GM19240 (cell line): ENCODE data around the gene WDR45B.
A peak's percentile ranks its signal among the peaks of the same experiment; 100 is the strongest.
"Not testable (repeated sequence)": the region's sequence is repeated elsewhere in the genome, so short reads cannot be mapped to it uniquely, and the experiment has no call there.

Experiments used
- DNase-seq: peaks from one replicate; pipeline ENCODE4 v3.0.0; 2011; ENCODE audit warnings: low spot score; ENCODE audit not compliant: insufficient read length

WDR45B gene

DNA sequence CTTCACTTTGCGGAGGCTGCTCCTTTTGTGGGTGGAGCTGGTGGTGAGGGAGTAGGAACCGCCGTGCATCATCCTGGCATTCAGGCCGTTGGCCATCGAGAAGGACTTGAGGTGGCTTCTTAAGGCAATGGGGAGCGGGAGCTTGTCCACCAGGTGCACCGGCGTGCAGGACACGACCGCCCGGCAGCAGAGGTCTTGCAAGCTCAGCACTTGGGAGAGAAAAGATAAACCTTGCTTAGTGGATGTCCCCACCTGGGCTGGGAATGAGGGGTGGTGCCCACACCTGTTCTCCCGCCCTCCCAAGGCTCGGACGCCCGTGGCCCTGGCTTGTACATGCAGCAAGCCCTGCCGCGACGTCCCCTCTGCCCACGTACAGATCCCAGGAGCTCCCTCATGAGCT, 9.7 kb upstream of the WDR45B start:
- no peak for DNase-seq

- DNase-seq: no peak
These were observed 8.0 kb upstream of the WDR45B start for GRCh38 chr17:82656266-82656665.

- no peak for DNase-seq
These were observed 7.3 kb upstream of the WDR45B start for GRCh38 chr17:82655523-82655922.

DNA sequence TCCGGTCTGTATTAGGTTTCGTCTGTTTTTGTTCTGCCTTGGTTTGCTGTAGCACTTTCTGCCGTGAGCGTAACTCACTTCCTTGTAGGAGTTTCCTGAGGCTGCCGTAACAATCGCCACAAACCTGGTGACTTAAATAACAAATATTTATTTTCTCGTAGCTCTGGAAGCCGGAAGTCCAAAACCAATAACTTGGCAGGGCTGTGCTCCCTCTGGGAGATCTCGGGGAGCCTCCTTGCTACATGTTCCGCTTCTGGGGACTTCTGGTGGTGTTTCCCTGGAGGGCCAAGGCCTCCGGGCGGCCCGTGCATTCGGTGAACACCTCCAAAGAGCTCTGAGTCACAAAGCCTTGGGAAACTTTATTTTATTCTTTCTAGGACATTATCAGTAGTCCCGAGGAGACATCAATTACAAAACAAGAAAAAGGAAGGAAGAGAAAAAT, 6.8 kb upstream of the WDR45B start:
- no peak for DNase-seq

DNA sequence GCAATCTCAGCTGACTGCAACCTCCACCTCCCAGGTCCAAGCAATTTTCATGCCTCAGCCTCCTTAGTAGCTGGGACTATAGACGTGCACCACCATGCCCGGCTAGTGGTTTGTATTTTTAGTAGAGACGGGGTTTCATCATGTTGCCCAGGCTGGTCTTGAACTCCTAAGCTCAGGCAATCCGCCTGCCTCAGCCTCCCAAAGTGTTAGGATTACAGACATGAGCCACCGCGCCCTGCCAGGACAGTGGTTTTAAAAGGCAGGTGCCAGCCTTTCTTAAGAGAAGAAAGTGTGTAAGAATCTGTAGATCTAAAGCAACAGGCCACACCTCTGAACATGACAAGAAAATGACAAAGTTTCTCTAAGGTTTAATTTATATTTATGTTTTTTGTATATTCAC, 6.4 kb upstream of the WDR45B start:
- DNase-seq: not testable (repeated sequence)

DNA sequence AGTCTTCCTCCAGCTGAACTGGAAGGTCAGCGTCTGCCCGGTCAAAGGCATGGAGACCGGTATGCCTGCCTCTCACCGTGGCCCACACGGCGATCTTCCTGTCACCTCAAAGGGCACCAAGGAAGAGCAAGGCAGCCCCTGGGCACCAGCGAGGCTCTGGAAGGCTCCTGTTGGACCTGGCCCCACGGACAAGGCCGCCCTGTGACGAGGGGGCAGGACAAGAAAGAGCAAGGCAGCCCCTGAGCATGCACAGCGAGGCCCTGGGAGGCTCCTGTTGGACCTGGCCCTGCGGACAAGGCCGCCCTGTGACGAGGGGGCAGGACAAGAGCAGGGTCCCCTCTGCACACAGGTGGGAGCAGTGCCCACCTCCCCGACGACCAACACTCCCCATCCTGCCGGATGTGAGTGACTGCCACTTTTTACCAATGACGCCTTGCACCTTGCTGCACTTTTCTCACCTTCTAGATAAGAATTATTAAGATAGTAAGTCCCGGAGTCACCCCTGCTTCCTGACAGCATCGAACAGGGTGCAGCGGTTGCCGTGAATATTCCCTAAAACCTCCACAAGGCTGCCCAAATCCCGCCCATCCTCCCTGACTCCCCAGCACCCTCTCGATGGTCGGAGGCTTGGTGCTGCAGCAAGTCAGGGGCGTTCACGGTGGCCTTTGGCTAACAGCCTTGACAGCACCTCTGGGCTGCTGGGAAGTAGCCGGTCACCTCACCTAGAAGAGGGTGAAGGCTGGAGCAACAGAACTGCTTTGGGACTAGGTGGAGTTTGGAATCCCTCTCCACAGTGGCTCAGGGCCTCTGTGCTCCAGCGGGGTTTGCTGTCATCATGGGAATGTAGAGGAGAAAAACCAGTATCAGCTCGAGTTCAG, 5.6 kb upstream of the WDR45B start:
- no peak for DNase-seq

DNA sequence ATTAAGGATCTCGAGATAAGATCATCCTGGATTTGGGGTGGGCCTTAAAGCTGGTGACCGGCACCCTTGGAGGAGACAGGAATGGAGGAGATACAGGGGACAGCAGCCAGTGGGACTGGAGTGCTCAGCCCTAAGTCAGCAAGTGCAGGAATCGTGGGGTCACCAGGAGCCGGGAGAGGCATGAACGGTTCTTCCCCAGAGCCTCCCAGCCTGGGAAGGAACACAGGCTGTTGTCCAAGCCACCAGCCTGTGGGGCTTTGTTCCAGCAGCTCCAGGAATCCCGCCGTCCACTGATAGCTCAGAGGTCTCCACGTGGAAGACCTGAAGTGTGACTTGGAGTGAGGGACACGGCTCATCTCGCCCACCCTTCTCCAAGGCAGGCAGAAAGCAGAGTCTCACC, 2.5 kb upstream of the WDR45B start:
- DNase-seq: no peak

- no peak for DNase-seq
These were observed 1.4 kb upstream of the WDR45B start for GRCh38 chr17:82649501-82650261.

GRCh38 chr17:82648742-82649331, 593 bp upstream of the WDR45B start:
- DNase-seq: peak; percentile 30

DNA sequence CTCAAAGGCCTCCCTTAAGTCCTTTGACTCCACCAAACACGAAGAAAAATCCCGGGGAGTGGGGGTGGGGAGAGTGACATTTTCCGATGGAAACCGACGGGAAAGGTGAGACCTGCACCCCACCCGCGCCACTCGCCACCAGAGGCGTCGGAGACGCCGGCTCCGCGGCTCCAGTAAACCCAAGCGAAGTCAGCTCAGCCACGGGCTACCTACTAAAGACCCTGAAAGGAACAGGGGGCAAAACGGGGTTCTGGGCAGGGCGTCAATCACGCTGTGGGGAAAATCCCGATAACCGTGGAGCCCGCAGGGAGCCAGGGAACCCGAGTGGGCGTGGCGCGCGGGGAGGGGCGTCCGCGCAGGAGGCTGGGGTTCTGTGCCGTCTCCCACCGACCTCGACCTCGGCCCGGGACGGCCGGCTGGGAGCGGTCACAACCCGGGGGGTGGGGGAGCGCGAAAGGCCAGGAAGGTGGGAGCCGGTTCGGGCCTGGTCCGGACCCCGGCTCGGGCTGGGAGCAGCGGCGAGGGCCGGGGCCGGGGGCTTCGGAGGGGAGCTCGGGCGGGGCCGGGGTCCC, 565 bp downstream of the WDR45B start:
- DNase-seq: peak; percentile 23

- DNase-seq: no peak
These were observed 2.7 kb downstream of the WDR45B start for GRCh38 chr17:82645516-82645915.

- no peak for DNase-seq
These were observed 4.1 kb downstream of the WDR45B start for GRCh38 chr17:82644148-82644547.

DNA sequence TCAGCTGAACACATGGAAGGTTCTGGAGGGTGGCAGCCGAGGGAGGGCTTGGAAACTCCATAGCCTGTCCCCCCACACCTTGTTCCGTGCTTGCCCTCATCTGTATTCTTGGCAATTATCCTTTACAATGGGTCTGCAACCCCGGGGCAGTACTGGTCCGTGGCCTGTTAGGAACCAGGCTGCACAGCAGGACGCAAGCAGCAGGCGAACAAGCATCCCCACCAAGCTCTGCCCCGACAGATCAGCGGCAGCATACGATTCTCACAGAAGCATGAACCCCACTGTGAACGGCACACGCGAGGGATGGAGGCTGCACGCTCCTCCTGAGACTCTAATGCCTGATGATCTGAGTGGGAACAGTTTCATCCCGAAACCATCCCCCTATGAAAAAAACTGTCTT, 6.2 kb downstream of the WDR45B start:
- no peak for DNase-seq

- DNase-seq: no peak
These were observed 8.2 kb downstream of the WDR45B start for GRCh38 chr17:82640036-82640435.

DNA sequence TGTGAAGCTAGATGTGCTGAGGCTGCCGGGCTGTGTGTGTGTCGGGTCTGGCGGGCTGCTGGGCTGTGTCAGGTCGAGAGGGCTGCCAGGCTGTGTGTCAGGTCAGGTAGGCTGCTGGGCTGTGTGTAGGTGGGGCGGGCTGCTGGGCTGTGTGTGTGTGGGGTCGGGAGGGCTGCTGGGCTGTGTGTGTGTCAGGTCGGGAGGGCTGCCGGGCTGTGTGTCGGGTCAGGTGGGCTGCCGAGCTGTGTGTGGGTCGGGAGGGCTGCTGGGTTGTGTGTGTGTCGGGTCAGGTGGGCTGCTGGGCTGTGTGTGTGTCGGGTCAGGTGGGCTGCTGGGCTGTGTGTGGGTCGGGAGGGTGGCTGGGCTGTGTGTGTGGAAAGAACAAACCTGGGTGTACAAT, 8.6 kb downstream of the WDR45B start:
- DNase-seq: no peak

GRCh38 chr17:82638183-82638773, 10.0 kb downstream of the WDR45B start:
- DNase-seq: no peak

GRCh38 chr17:82636626-82637598, 11.3 kb downstream of the WDR45B start:
- no peak for DNase-seq

DNA sequence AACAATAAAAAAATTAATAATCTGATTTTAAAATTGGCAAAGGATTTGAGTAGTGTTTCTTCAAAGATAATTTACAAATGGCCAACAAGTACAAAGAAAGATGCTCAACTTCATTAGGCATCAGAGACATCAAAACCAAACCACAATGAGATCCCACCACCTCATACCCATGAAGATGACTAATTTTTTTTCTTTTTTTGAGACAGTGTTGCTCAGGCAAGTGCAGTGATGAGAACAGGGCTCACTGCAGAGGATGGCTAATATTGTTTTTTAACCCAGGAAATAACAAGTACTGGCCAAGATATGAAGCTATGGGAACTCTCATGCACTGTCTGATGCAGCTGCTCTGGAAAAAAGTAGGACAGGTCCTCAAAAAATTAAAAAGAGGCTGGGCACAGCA, 14.9 kb downstream of the WDR45B start:
- DNase-seq: no peak

DNA sequence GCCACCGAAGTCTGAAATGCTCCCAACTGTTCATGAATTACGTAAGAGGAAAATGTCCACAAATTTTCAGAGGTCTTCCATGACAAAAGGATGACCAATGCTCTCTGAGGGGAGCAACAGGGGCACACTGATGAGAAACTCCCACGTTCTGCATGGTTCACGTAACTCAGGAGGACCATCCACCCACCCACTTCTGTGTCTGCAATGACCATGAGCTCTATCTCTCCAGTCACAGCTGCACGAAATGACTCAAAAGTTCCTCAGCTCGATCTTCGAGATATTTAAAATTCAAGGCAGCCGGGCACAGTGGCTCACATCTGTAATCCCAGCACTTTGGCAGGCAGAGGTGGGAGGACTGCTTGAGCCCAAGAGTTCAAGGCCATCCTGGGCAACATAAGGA, 15.8 kb downstream of the WDR45B start:
- DNase-seq: no peak

- DNase-seq: no peak
These were observed 16.7 kb downstream of the WDR45B start for GRCh38 chr17:82631544-82631943.
